ENCODE measurements around the gene SLC16A12. TPM values are rescaled to one million over a fixed set of nuclear protein-coding genes. Genes with fewer than 3 reads are reported as not detected.
A peak's percentile ranks its signal among the peaks of the same experiment; 100 is the strongest.

SLC16A12 gene
- total RNA-seq, 1 experiment from 2014 or later, result 0.77 TPM

DNA sequence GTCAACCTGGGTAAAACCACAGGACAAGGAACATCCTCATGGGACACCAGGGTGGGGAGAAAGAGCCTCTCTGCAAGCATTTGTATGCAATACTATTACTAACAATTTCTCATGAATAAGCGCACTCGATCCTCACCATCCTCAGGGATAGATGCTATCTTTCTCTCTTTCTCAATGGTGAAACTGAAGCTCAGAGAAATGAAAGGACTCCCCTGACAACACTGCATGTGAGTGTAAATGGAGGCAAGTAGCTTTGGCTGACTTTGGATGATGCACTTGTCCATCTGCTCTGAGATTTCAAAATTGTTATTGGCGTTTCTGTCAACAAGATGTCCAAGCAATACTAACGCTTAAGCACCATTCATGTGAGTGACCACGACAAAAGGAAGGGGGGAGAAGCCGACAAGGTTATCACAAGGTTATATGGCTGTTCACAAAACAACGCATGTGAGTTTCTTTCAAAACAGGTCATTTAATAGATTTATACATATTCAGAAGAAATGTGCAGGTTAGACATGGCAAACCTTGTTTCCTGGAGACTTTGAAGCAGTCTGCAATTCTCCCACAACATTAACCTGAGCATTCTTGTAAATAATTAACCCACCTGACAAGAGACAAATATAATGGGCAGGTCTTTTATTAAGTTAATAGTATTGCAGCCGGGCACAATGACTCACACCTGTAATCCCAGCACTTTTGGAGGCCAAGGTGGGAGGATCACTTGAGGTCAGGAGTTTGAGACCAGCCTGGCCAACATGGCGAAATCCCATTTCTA, 67.0 kb downstream of the SLC16A12 start:
- Histone ChIP-seq H3K9ac (ENCODE audit: extremely low read depth, insufficient read length, low read length) (no peak overlapping the region), H3K4me1 (ENCODE audit: insufficient read depth, low read length) (no peaks in the 10 kb centered on the region), H3K4ac (ENCODE audit: low read depth, low read length) (no peak overlapping the region), H3K23ac (ENCODE audit: insufficient read length, low read depth, low read length) (no peak overlapping the region), H2BK15ac (ENCODE audit: low read depth, low read length) (no peak overlapping the region), H3T11ph (ENCODE audit: low read length) (no peak overlapping the region), H3K23me2 (ENCODE audit: insufficient read length, low read depth, low read length, poor library complexity, severe bottlenecking) (no peaks in the 10 kb centered on the region), H2AK5ac (ENCODE audit: insufficient read length, low read length) (peak overlapping the region; percentile 75), H3K14ac (ENCODE audit: insufficient read depth, low read length) (no peak overlapping the region), H3K18ac (ENCODE audit: insufficient read length, low read depth, low read length) (no peak overlapping the region), H2BK5ac (ENCODE audit: insufficient read length, low read length) (no peak overlapping the region), H4K5ac (ENCODE audit: insufficient read length, low read depth, low read length) (no peak overlapping the region), H2BK12ac (ENCODE audit: insufficient read length, low read depth, low read length) (no peak overlapping the region), H3K79me2 (ENCODE audit: insufficient read depth, low read length) (no peaks in the 10 kb centered on the region), H4K91ac (ENCODE audit: insufficient read length, low read depth, low read length) (no peak overlapping the region), H3K56ac (ENCODE audit: insufficient read length, low read depth, low read length) (no peak overlapping the region), H4K8ac (replicated peaks; ENCODE audit: insufficient read length, low read depth, low read length) (no peak overlapping the region), H3K79me1 (ENCODE audit: insufficient read depth, low read depth, low read length, poor library complexity, severe bottlenecking) (no peaks in the 10 kb centered on the region), H3K4me2 (ENCODE audit: insufficient read depth, insufficient read length, low read length) (no peak overlapping the region), H3K9me3 (ENCODE audit: control insufficient read depth, low read depth, low read length) (no peaks in the 10 kb centered on the region), H4K20me1 (ENCODE audit: control insufficient read depth, insufficient read depth, insufficient read length) (no peaks in the 10 kb centered on the region), H3K27me3 (ENCODE audit: insufficient read depth, low read length) (no peaks in the 10 kb centered on the region), H2AFZ (ENCODE audit: low read length) (no peak overlapping the region), H2BK20ac (ENCODE audit: low read depth, low read length, poor library complexity, severe bottlenecking) (no peak overlapping the region), H3K27ac (ENCODE audit: insufficient read length, low read depth, low read length) (no peak overlapping the region), H2BK120ac (ENCODE audit: low read depth, low read length, poor library complexity, severe bottlenecking) (no peak overlapping the region)
- H3K36me3 Mint-ChIP-seq (ENCODE audit: insufficient read depth in 1 of 3, low read depth in 3 of 3), result no peaks in the 10 kb centered on the region
- TF ChIP-seq CTCF (conservative IDR thresholded peaks at IDR 0.05), result no peak
- H3K27me3 Mint-ChIP-seq (ENCODE audit: low read depth), result no peaks in the 10 kb centered on the region
- DNase-seq, result no peak
- no peak overlapping the region for H3K27ac Mint-ChIP-seq
- no CpG with 5 or more reads among the region's 9 CpGs for WGBS (ENCODE audit: extremely low coverage, insufficient read length, low lambda C conversion rate)
- H3K4me3 Mint-ChIP-seq, result no peak overlapping the region
- peaks cover 9 to 13% of the 10 kb centered on the region in 2 experiments for H3K4me1 Mint-ChIP-seq
- H3K9me3 Mint-ChIP-seq, result no peaks in the 10 kb centered on the region

Data from H9 (cell line).